ENCODE measurements around the gene CDC27. TPM values are rescaled to one million over a fixed set of nuclear protein-coding genes. Genes with fewer than 3 reads are reported as not detected.
A peak's percentile ranks its signal among the peaks of the same experiment; 100 is the strongest.

The CDC27 gene
- total RNA-seq, 1 experiment from 2014 or later: 92.6 TPM

DNA sequence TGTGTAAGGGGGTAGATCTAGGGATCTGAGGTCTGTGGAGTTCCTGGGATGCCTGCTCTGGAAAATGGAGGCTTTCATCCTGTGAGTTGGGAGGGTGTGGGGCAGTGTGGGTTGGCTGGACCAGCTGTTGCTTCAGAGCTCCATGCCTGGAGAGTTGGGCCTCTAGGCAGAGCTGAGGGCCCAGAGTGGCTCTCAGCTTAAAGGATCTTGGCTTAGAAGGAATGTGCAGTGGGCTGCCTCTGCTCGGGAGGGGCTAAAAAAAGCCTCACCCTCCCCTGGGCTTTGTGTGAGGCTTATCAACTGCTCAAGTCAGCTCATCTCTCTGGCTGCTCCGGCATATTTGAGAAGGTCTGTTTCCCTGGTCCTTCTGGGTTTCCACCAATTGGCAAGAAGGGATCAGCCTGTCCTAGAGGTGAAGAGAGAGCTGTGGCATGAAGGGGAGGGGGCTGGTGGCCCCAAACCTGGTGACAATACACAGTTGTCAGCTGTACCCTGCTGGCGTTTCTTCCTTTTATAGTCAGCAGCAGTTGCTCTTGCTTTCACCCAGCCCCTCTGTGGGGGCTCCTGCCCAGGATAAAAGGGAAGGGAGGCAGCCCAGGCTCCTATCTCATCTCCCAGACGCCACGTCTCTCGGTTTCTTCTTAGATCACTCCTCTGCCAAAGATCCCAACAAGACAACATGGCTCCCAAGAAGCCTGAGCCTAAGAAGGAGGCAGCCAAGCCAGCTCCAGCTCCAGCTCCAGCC, 19.8 kb upstream of the CDC27 start, which contains the start of gene MYL4:
Gene MYL4 (plus strand): TSS at position 605 of the 745 bp plus-strand sequence. CDS start 75 bp downstream, at position 680.
- ChIA-PET POLR2A (no interaction called here), CTCF (no interaction called here)
- no TSS peak for BruUV-seq (replicated peaks)
- Histone ChIP-seq H3K9me3 (no peaks in the 10 kb centered on the region), H3K4me1 (peaks cover 14% of the 10 kb centered on the region), H3K27me3 (replicated peaks; ENCODE audit: control insufficient read depth, insufficient read depth, low read length) (no peaks in the 10 kb centered on the region), H3K36me3 (ENCODE audit: control insufficient read depth, insufficient read depth, low read length) (no peaks in the 10 kb centered on the region), H3K4me3 (ENCODE audit: low read depth, low read length) (no peak within 1 kb of the TSS)
- no peak for TF ChIP-seq CTCF (IDR thresholded peaks at IDR 0.05; ENCODE audit: insufficient read depth in 1 of 2, low read depth in 1 of 2, low read length in 1 of 2, severe bottlenecking in 1 of 2, unreplicated experiment in 1 of 2)
- H3K4me1 Mint-ChIP-seq (ENCODE audit: low read depth, unreplicated experiment): peaks cover 16% of the 10 kb centered on the region
- no peaks in the 10 kb centered on the region for H3K9me3 Mint-ChIP-seq (ENCODE audit: unreplicated experiment)
- intact Hi-C loops (cut with micrococcal nuclease; ENCODE audit: unreplicated experiment): no loop called here
- H3K4me3 Mint-ChIP-seq (ENCODE audit: unreplicated experiment): no peak within 1 kb of the TSS
- H3K36me3 Mint-ChIP-seq (ENCODE audit: insufficient read depth, unreplicated experiment): no peaks in the 10 kb centered on the region
- H3K27me3 Mint-ChIP-seq (ENCODE audit: insufficient read depth, unreplicated experiment): no peaks in the 10 kb centered on the region
- no peak for DNase-seq
- no peak within 1 kb of the TSS for H3K27ac Mint-ChIP-seq (ENCODE audit: unreplicated experiment)

DNA sequence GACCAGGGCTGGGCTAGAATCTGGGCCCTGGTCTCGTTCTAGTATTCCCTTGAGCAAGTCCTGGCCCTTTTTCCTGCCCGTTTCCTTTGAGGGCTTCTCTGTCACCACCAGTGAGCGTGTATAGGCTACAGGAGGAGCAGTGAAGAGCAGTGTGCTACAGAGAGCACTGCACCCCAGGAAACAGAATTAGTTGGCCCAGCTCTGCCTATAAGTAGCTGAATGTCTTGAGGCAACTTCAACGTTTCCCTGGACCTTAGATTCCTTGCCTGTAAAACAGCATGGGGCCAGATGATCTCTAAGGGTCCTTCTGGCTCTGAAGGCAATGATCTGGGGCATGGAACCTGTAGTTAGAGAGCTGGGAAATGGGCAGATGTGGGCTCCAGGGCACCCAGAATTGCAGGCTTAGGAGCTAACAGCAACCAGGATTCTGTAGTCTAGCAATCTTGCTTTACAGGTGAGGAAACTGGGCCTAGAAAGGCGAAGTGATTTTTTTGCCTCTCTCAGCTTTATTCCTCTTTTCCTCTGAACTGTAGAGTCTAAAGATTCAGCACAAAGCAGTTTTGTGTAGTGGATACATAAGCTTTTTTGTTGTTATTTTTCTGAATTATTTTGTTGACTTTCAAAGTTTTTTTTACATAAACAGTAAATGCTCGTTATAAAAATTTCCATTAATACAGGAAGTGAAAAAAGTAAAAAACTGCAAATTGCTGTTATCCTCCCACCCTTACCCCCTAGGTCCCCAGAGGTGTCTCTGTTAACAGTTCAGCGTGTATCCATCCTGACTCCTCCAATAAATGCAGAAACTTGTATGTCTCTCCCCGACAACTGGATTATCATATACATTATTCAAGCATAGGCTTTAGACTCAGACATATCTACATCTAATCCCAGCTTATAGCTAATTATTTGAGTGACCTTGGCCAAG, 18.3 kb upstream of the CDC27 start:
- H3K9me3 Mint-ChIP-seq (ENCODE audit: unreplicated experiment): peaks cover 11% of the 10 kb centered on the region
- BruUV-seq (replicated peaks): no TSS peak
- no peak for DNase-seq
- peaks cover 16% of the 10 kb centered on the region for H3K4me1 Mint-ChIP-seq (ENCODE audit: low read depth, unreplicated experiment)
- no peak for TF ChIP-seq CTCF (IDR thresholded peaks at IDR 0.05; ENCODE audit: insufficient read depth in 1 of 2, low read depth in 1 of 2, low read length in 1 of 2, severe bottlenecking in 1 of 2, unreplicated experiment in 1 of 2)
- Histone ChIP-seq H3K4me1 (peaks cover 14% of the 10 kb centered on the region), H3K4me3 (ENCODE audit: low read depth, low read length) (no peak overlapping the region), H3K9me3 (no peaks in the 10 kb centered on the region), H3K27me3 (replicated peaks; ENCODE audit: control insufficient read depth, insufficient read depth, low read length) (no peaks in the 10 kb centered on the region), H3K36me3 (ENCODE audit: control insufficient read depth, insufficient read depth, low read length) (no peaks in the 10 kb centered on the region)
- no peak overlapping the region for H3K4me3 Mint-ChIP-seq (ENCODE audit: unreplicated experiment)
- no peaks in the 10 kb centered on the region for H3K27me3 Mint-ChIP-seq (ENCODE audit: insufficient read depth, unreplicated experiment)
- intact Hi-C loops (cut with micrococcal nuclease; ENCODE audit: unreplicated experiment): no loop called here
- peaks cover 5% of the 10 kb centered on the region for H3K36me3 Mint-ChIP-seq (ENCODE audit: insufficient read depth, unreplicated experiment)
- ChIA-PET CTCF (no interaction called here), POLR2A (no interaction called here)
- no peak overlapping the region for H3K27ac Mint-ChIP-seq (ENCODE audit: unreplicated experiment)

GRCh38 chr17:47205419-47205963, 16.4 kb upstream of the CDC27 start:
- TF ChIP-seq CTCF (IDR thresholded peaks at IDR 0.05; ENCODE audit: insufficient read depth in 1 of 2, low read depth in 1 of 2, low read length in 1 of 2, severe bottlenecking in 1 of 2, unreplicated experiment in 1 of 2): no peak
- intact Hi-C loops (cut with micrococcal nuclease; ENCODE audit: unreplicated experiment): no loop called here
- ChIA-PET CTCF (no interaction called here), POLR2A (no interaction called here)
- Mint-ChIP-seq H3K36me3 (ENCODE audit: insufficient read depth, unreplicated experiment) (peaks cover 5% of the 10 kb centered on the region), H3K9me3 (ENCODE audit: unreplicated experiment) (peaks cover 11% of the 10 kb centered on the region), H3K27me3 (ENCODE audit: insufficient read depth, unreplicated experiment) (no peaks in the 10 kb centered on the region), H3K4me1 (ENCODE audit: low read depth, unreplicated experiment) (peaks cover 26% of the 10 kb centered on the region), H3K4me3 (ENCODE audit: unreplicated experiment) (no peak overlapping the region), H3K27ac (ENCODE audit: unreplicated experiment) (peak overlapping the region; percentile 37)
- Histone ChIP-seq H3K9me3 (no peaks in the 10 kb centered on the region), H3K36me3 (ENCODE audit: control insufficient read depth, insufficient read depth, low read length) (no peaks in the 10 kb centered on the region), H3K4me1 (peaks cover 20% of the 10 kb centered on the region), H3K4me3 (ENCODE audit: low read depth, low read length) (no peak overlapping the region), H3K27me3 (replicated peaks; ENCODE audit: control insufficient read depth, insufficient read depth, low read length) (no peaks in the 10 kb centered on the region)
- no TSS peak for BruUV-seq (replicated peaks)
- peak; percentile 22 to 68 for DNase-seq

Measured in Caco-2 (cell line).